IMR-90 (cell line): ENCODE measurements around the gene STARD8. TPM values are rescaled to one million over a fixed set of nuclear protein-coding genes. Genes with fewer than 3 reads are reported as not detected.

Experiments
- ATAC-seq: fragments of 200-7000 bp; cut with Tn5 transposase; 2 replicates; pipeline ENCODE4 v1.9.1; 2020; ENCODE audit warnings: low read depth, mild to moderate bottlenecking, moderate library complexity
- BruUV-seq: library from RNA; stranded (reverse); fragments of 400-500 nt; replicated peaks from 2 replicates; lab custom pipeline; 2021; lab: Mats Ljungman, UMichigan
- CTCF ChIA-PET: fragments of 300-600 bp; formaldehyde crosslinking; extraction: SDS; loops from one replicate; lab custom pipeline; 2021; ENCODE audit warnings: antibody characterized with exemption; lab: Yijun Ruan, JAX
- POLR2A ChIA-PET: fragments of 300-600 bp; sonication (Branson Sonifier 250); formaldehyde crosslinking; loops from one replicate; lab custom pipeline; 2022; ENCODE audit warnings: antibody characterized with exemption; ENCODE audit not compliant: unreplicated experiment; lab: Charles Lee
- DNase-seq: peaks from one replicate; pipeline ENCODE4 v3.0.0; 2013
- H2AFZ ChIP-seq: replicated peaks from 2 replicates; pipeline ENCODE3; 2013; ENCODE audit warnings: low read length, mild to moderate bottlenecking; ENCODE audit not compliant: poor library complexity
- H2AK5ac ChIP-seq: 2 replicates; pipeline ENCODE4 v1.6.1; 2013; ENCODE audit warnings: low read depth, low read length, inconsistent platforms
- H2AK9ac ChIP-seq: replicated peaks from 2 replicates; pipeline ENCODE3; 2013; ENCODE audit warnings: mild to moderate bottlenecking, low read depth, low read length, moderate library complexity; ENCODE audit not compliant: poor library complexity
- H2BK120ac ChIP-seq: 2 replicates; pipeline ENCODE4 v1.6.1; 2013; ENCODE audit warnings: low read depth, low read length, inconsistent platforms
- H2BK15ac ChIP-seq: 3 replicates; pipeline ENCODE4 v1.6.1; 2013; ENCODE audit warnings: low read depth, low read length, inconsistent platforms
- H2BK20ac ChIP-seq: 2 replicates; pipeline ENCODE4 v1.6.1; 2013; ENCODE audit warnings: low read depth, mild to moderate bottlenecking, inconsistent platforms, low read length, moderate library complexity
- H2BK5ac ChIP-seq: 2 replicates; pipeline ENCODE4 v1.6.1; 2013; ENCODE audit warnings: mild to moderate bottlenecking, low read depth, low read length, inconsistent platforms; ENCODE audit not compliant: poor library complexity, severe bottlenecking
- H3K14ac ChIP-seq: replicated peaks from 2 replicates; pipeline ENCODE4 v1.6.1; 2013; ENCODE audit warnings: low read depth, low read length, inconsistent platforms
- H3K18ac ChIP-seq: 2 replicates; pipeline ENCODE4 v1.6.1; 2013; ENCODE audit warnings: low read depth, low read length, control low read depth
- H3K23ac ChIP-seq: 2 replicates; pipeline ENCODE4 v1.6.1; 2013; ENCODE audit warnings: low read depth, low read length, inconsistent platforms
- H3K27ac ChIP-seq: 2 replicates; pipeline ENCODE4 v1.5.1; 2013; ENCODE audit warnings: mild to moderate bottlenecking, control low read depth, low read length; ENCODE audit not compliant: insufficient read depth
- H3K27me3 ChIP-seq: 2 replicates; pipeline ENCODE4 v1.6.1; 2013; ENCODE audit warnings: low read length; ENCODE audit not compliant: control insufficient read depth, insufficient read depth
- H3K36me3 ChIP-seq: 2 replicates; pipeline ENCODE4 v1.6.1; 2013; ENCODE audit warnings: low read length, mixed read lengths; ENCODE audit not compliant: control insufficient read depth, insufficient read depth
- H3K4ac ChIP-seq: 2 replicates; pipeline ENCODE4 v1.6.1; 2013; ENCODE audit warnings: low read depth, low read length, inconsistent platforms
- H3K4me1 ChIP-seq: 2 replicates; pipeline ENCODE4 v1.6.1; 2013; ENCODE audit warnings: low read length, mixed read lengths; ENCODE audit not compliant: control insufficient read depth, insufficient read depth
- H3K4me2 ChIP-seq: 2 replicates; pipeline ENCODE4 v1.6.1; 2013; ENCODE audit warnings: low read depth, mild to moderate bottlenecking, control low read depth, low read length, moderate library complexity
- H3K4me3 ChIP-seq: 2 replicates; pipeline ENCODE4 v1.5.1; 2013; ENCODE audit warnings: low read depth, mild to moderate bottlenecking, control low read depth, low read length, moderate library complexity; ENCODE audit not compliant: insufficient read depth
- H3K56ac ChIP-seq: 2 replicates; pipeline ENCODE4 v1.6.1; 2013; ENCODE audit warnings: low read length, inconsistent platforms; ENCODE audit not compliant: insufficient read depth; ENCODE audit errors: extremely low read depth
- H3K79me1 ChIP-seq, 2 experiments: 2 replicates each; pipeline ENCODE4 v1.6.1; 2013; ENCODE audit warnings: low read length in 2 of 2, inconsistent platforms in 1 of 2, low read depth in 1 of 2
- H3K9ac ChIP-seq: 2 replicates; pipeline ENCODE4 v1.6.1; 2013; ENCODE audit warnings: low read depth, low read length, control low read depth
- H3K9me1 ChIP-seq: 2 replicates; pipeline ENCODE4 v1.6.1; 2013; ENCODE audit warnings: low read length, inconsistent platforms; ENCODE audit not compliant: insufficient read depth
- H3K9me3 ChIP-seq: 2 replicates; pipeline ENCODE4 v1.6.1; 2013; ENCODE audit warnings: low read length; ENCODE audit not compliant: control insufficient read depth, insufficient read depth
- H4K20me1 ChIP-seq: 2 replicates; pipeline ENCODE4 v1.6.1; 2013; ENCODE audit warnings: low read length, inconsistent platforms; ENCODE audit not compliant: insufficient read depth
- H4K5ac ChIP-seq: 2 replicates; pipeline ENCODE4 v1.6.1; 2013; ENCODE audit warnings: mild to moderate bottlenecking, low read depth, low read length, control low read depth
- H4K8ac ChIP-seq, 2 experiments: 2 replicates each; pipeline ENCODE4 v1.6.1; 2013; ENCODE audit warnings: low read depth in 2 of 2, low read length in 2 of 2, control low read depth in 1 of 2, inconsistent platforms in 1 of 2
- H4K91ac ChIP-seq: 2 replicates; pipeline ENCODE4 v1.6.1; 2013; ENCODE audit warnings: low read depth, low read length, inconsistent platforms; ENCODE audit not compliant: insufficient read depth
- BHLHE40 ChIP-seq: fragments of 150-350 bp; IDR thresholded peaks from 2 replicates; pipeline ENCODE4 v1.6.1; 2016; ENCODE audit warnings: mild to moderate bottlenecking, low read depth, low read length
- CEBPB ChIP-seq: IDR thresholded peaks from 2 replicates; pipeline ENCODE4 v1.6.1; 2012; ENCODE audit warnings: low read depth, low read length, improper control_type of control experiment
- CHD1 ChIP-seq: IDR thresholded peaks from 2 replicates; pipeline ENCODE4 v1.6.1; 2012; ENCODE audit warnings: low read depth, low read length, improper control_type of control experiment
- FOS ChIP-seq: fragments of 150-350 bp; IDR thresholded peaks from 2 replicates; pipeline ENCODE4 v1.6.1; 2016; ENCODE audit warnings: low read depth, low read length
- MAFK ChIP-seq: IDR thresholded peaks from 2 replicates; pipeline ENCODE4 v1.6.1; 2012; ENCODE audit warnings: low read depth, low read length, improper control_type of control experiment
- MAZ ChIP-seq: IDR thresholded peaks from 2 replicates; pipeline ENCODE4 v1.6.1; 2012; ENCODE audit warnings: low read depth, mild to moderate bottlenecking, low read length, improper control_type of control experiment, moderate library complexity, borderline replicate concordance
- MXI1 ChIP-seq: IDR thresholded peaks from 2 replicates; pipeline ENCODE4 v1.6.1; 2012; ENCODE audit warnings: low read depth, mild to moderate bottlenecking, low read length, moderate library complexity, borderline replicate concordance
- NFE2L2 ChIP-seq: fragments of 150-350 bp; IDR thresholded peaks from 2 replicates; pipeline ENCODE4 v1.6.1; 2016; ENCODE audit warnings: low read depth, mild to moderate bottlenecking, low read length
- POLR2A ChIP-seq: IDR thresholded peaks from 2 replicates; pipeline ENCODE4 v1.6.1; 2012; ENCODE audit warnings: mild to moderate bottlenecking, low read depth, low read length
- RAD21 ChIP-seq: IDR thresholded peaks from 2 replicates; pipeline ENCODE4 v1.6.1; 2012; ENCODE audit warnings: low read length, improper control_type of control experiment
- RCOR1 ChIP-seq: IDR thresholded peaks from 2 replicates; pipeline ENCODE4 v1.6.1; 2012; ENCODE audit warnings: mild to moderate bottlenecking, low read length, improper control_type of control experiment; ENCODE audit not compliant: insufficient replicate concordance
- RFX5 ChIP-seq: IDR thresholded peaks from 2 replicates; pipeline ENCODE4 v1.8.0; 2012; ENCODE audit warnings: low read depth, mild to moderate bottlenecking, low read length, moderate library complexity
- SMC3 ChIP-seq: fragments of 150-350 bp; IDR thresholded peaks from 2 replicates; pipeline ENCODE4 v1.6.1; 2016; ENCODE audit warnings: low read depth, mild to moderate bottlenecking, antibody characterized with exemption, low read length, moderate library complexity
- WGBS, 2 experiments: methylation state at CpG; one replicate each; pipeline versions ENCODE4 v1.1.5 to v1.1.7; 2013; ENCODE audit warnings: missing lambda C conversion rate in 2 of 2; ENCODE audit not compliant: insufficient read length in 1 of 2; ENCODE audit errors: extremely low coverage in 2 of 2; 5-methylcytosine and 5-hydroxymethylcytosine counted together
- dilution Hi-C: fragments of 300-500 bp; cut with HindIII; formaldehyde crosslinking; loops from one replicate; pipeline ENCODE4 v1.14.3; 2018; ENCODE audit warnings: low sequenced_read_pairs; ENCODE audit not compliant: unreplicated experiment
- in situ Hi-C: fragments of 300-500 bp; cut with MboI; formaldehyde crosslinking; loops from 3 replicates; pipeline ENCODE4 v1.14.3; 2019; ENCODE audit warnings: low sequenced_read_pairs, inconsistent platforms, mixed read lengths
- intact Hi-C: fragments of 100-400 bp; cut with micrococcal nuclease; formaldehyde crosslinking; loops from 2 replicates; pipeline ENCODE4 v1.10.0; 2022
- polyA plus RNA-seq, 3 experiments: library from polyadenylated mRNA; depleted of rRNA; stranded (reverse); fragments of >200 nt; gene quantifications; 2 replicates each; pipeline ENCODE4 v1.2.3, GENCODE V29; 2012; ENCODE audit warnings: low replicate concordance in 1 of 3
- total RNA-seq: library from RNA; depleted of rRNA; stranded (reverse); fragments of >200 nt; gene quantifications from 2 replicates; pipeline ENCODE4 v1.2.3, GENCODE V29; 2012
- TF ChIP-seq, protein P1 (sequence below): fragments of 150-350 bp; IDR thresholded peaks from 2 replicates; pipeline ENCODE4 v1.6.1; 2017; ENCODE audit warnings: mild to moderate bottlenecking, antibody characterized with exemption, low read length, low read depth
- TF ChIP-seq, protein P2 (sequence below): conservative IDR thresholded peaks from 2 replicates; pipeline ENCODE4 v1.5.1; 2012; ENCODE audit warnings: mild to moderate bottlenecking, low read depth, low read length, improper control_type of control experiment
- TF ChIP-seq, protein P3 (sequence below): fragments of 150-350 bp; IDR thresholded peaks from 2 replicates; pipeline ENCODE4 v1.6.1; 2016; ENCODE audit warnings: low read depth, mild to moderate bottlenecking, low read length, moderate library complexity, borderline replicate concordance

STARD8 gene
- total and polyA plus RNA-seq, 2 of the 4 experiments (the other 2 are of a cell fraction): 1.6 to 2.3 TPM

DNA sequence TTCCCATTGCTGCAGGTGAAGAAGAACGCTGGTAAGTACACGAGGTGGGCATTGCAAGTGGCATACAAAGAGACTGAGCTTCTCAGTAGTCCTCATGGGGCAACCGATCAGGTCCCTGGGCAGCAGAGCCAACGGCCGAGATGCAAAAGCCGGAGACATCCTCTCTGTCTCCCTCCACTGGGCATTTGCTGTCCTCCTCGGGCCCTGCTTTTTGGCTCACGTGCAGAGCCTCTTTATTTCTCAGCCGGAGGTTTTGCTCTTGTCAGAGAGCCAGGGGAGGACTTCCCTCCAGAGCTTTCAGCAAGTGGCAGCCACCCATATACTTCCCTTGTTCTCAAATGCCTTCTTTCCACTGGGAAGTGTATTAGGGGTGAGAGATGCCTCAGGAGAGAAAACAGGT is 18.0 kb downstream of the STARD8 start:
- BruUV-seq: no TSS peak

More for the DNA sequence above, 18.0 kb downstream of the STARD8 start:
- Histone ChIP-seq H3K9me3 (no peaks in the 10 kb centered on the region), H4K5ac (no peak overlapping the region), H3K56ac (no peak overlapping the region), H3K14ac (no peak overlapping the region), H3K36me3 (no peaks in the 10 kb centered on the region), H2AFZ (no peak overlapping the region), H3K27ac (no peak overlapping the region), H2AK9ac (no peak overlapping the region), H2BK20ac (no peak overlapping the region), H3K9ac (no peak overlapping the region), H3K9me1 (no peaks in the 10 kb centered on the region), H3K79me1 (no peaks in the 10 kb centered on the region), H4K91ac (no peak overlapping the region), H3K23ac (no peak overlapping the region), H3K4me3 (no peak overlapping the region), H4K8ac (no peak overlapping the region), H2BK5ac (no peak overlapping the region), H2BK120ac (no peak overlapping the region), H3K18ac (no peak overlapping the region), H4K20me1 (no peaks in the 10 kb centered on the region), H3K4me2 (no peak overlapping the region), H3K27me3 (peaks cover 7% of the 10 kb centered on the region; the same call in 1 of the 2 replicates), H3K4me1 (no peaks in the 10 kb centered on the region), H3K4ac (no peak overlapping the region), H2BK15ac (no peak overlapping the region), H2AK5ac (no peak overlapping the region)
- TF ChIP-seq, protein P1, sequence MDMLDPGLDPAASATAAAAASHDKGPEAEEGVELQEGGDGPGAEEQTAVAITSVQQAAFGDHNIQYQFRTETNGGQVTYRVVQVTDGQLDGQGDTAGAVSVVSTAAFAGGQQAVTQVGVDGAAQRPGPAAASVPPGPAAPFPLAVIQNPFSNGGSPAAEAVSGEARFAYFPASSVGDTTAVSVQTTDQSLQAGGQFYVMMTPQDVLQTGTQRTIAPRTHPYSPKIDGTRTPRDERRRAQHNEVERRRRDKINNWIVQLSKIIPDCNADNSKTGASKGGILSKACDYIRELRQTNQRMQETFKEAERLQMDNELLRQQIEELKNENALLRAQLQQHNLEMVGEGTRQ: no peak
- TF ChIP-seq FOS: no peak
- TF ChIP-seq MXI1: no peak
- TF ChIP-seq SMC3: no peak
- TF ChIP-seq CHD1: no peak
- TF ChIP-seq, protein P2, sequence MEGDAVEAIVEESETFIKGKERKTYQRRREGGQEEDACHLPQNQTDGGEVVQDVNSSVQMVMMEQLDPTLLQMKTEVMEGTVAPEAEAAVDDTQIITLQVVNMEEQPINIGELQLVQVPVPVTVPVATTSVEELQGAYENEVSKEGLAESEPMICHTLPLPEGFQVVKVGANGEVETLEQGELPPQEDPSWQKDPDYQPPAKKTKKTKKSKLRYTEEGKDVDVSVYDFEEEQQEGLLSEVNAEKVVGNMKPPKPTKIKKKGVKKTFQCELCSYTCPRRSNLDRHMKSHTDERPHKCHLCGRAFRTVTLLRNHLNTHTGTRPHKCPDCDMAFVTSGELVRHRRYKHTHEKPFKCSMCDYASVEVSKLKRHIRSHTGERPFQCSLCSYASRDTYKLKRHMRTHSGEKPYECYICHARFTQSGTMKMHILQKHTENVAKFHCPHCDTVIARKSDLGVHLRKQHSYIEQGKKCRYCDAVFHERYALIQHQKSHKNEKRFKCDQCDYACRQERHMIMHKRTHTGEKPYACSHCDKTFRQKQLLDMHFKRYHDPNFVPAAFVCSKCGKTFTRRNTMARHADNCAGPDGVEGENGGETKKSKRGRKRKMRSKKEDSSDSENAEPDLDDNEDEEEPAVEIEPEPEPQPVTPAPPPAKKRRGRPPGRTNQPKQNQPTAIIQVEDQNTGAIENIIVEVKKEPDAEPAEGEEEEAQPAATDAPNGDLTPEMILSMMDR: no peak
- TF ChIP-seq CEBPB: no peak
- no peak for TF ChIP-seq MAFK
- no peak for TF ChIP-seq RCOR1
- no peak for TF ChIP-seq MAZ
- TF ChIP-seq RAD21: no peak
- TF ChIP-seq, protein P3, sequence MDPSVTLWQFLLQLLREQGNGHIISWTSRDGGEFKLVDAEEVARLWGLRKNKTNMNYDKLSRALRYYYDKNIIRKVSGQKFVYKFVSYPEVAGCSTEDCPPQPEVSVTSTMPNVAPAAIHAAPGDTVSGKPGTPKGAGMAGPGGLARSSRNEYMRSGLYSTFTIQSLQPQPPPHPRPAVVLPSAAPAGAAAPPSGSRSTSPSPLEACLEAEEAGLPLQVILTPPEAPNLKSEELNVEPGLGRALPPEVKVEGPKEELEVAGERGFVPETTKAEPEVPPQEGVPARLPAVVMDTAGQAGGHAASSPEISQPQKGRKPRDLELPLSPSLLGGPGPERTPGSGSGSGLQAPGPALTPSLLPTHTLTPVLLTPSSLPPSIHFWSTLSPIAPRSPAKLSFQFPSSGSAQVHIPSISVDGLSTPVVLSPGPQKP: no peak
- no peak; the same call in 1 of the 2 replicates for TF ChIP-seq BHLHE40
- TF ChIP-seq POLR2A: no peak
- TF ChIP-seq NFE2L2: no peak
- no peak for TF ChIP-seq RFX5
- ChIA-PET CTCF (no interaction called here), POLR2A (no interaction called here)
- intact Hi-C loops: no loop called here
- in situ Hi-C loops: no loop called here
- WGBS, 2 experiments: 53% methylated on average over 7 of the region's 9 CpGs; no CpG with 5 or more reads in 1 of the 2 experiments
- dilution Hi-C loops: no loop called here
- no peak for DNase-seq
- no peak for ATAC-seq
